ENCODE data around the gene CADM4.
"Not testable (repeated sequence)": the region's sequence is repeated elsewhere in the genome, so short reads cannot be mapped to it uniquely, and the experiment has no call there.

DNA sequence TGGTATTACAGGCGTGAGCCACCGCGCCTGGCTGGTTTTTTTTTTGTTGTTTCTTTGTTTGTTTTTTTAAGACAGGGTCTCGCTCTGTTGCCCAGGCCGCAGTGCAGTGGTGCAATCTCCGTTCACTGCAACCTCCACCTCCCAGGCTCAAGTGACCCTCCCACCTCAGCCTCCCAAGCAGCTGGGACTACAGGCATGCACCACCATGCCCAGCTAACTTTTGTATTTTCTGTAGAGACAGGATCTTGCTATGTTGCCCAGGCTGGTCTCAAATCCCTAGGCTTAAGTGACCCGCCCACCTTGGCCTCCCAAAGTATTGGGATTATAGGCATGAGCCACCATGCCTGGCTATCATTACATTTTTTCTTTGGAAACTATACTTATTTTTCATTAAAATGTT, 10.6 kb upstream of the CADM4 start:
- TF ChIP-seq POLR2A (IDR thresholded peaks at IDR 0.05) = not testable (repeated sequence)
- TF ChIP-seq, protein P1, sequence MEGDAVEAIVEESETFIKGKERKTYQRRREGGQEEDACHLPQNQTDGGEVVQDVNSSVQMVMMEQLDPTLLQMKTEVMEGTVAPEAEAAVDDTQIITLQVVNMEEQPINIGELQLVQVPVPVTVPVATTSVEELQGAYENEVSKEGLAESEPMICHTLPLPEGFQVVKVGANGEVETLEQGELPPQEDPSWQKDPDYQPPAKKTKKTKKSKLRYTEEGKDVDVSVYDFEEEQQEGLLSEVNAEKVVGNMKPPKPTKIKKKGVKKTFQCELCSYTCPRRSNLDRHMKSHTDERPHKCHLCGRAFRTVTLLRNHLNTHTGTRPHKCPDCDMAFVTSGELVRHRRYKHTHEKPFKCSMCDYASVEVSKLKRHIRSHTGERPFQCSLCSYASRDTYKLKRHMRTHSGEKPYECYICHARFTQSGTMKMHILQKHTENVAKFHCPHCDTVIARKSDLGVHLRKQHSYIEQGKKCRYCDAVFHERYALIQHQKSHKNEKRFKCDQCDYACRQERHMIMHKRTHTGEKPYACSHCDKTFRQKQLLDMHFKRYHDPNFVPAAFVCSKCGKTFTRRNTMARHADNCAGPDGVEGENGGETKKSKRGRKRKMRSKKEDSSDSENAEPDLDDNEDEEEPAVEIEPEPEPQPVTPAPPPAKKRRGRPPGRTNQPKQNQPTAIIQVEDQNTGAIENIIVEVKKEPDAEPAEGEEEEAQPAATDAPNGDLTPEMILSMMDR (IDR thresholded peaks at IDR 0.05) = not testable (repeated sequence)
